Transverse colon (tissue), 4 donors: ENCODE data around the gene SVOP. TPM values are rescaled to one million over a fixed set of nuclear protein-coding genes. Genes with fewer than 3 reads are reported as not detected.

Experiments used
- DNase-seq: peaks from one replicate; pipeline ENCODE4 v3.0.0-alpha.2; 2019
- H3K27ac ChIP-seq, 4 donors: fragments of 200-600 bp; sonication (generic); 2 replicates each; pipeline ENCODE4 v1.5.1; 2016 to 2018; ENCODE audit warnings: inconsistent platforms in 4 of 4
- H3K27me3 ChIP-seq: fragments of 200-600 bp; sonication (generic); 2 replicates; pipeline ENCODE4 v1.5.1; 2017; ENCODE audit warnings: inconsistent platforms
- H3K36me3 ChIP-seq, 4 donors: fragments of 200-600 bp; sonication (generic); 2 replicates each; pipeline ENCODE4 v1.5.1; 2017 to 2019; ENCODE audit warnings: inconsistent platforms in 4 of 4
- H3K4me1 ChIP-seq, 4 donors: fragments of 200-600 bp; sonication (generic); 2 replicates each; pipeline ENCODE4 v1.5.1; 2017 to 2020; ENCODE audit warnings: inconsistent platforms in 4 of 4
- H3K4me3 ChIP-seq, 4 donors: fragments of 200-600 bp; sonication (generic); 1 replicate in 1 of 4; 2 replicates in 3 of 4; pipeline versions ENCODE4 v1.5.1 to v1.6.1; 2017 to 2019; ENCODE audit warnings: inconsistent platforms in 4 of 4
- H3K9me3 ChIP-seq, 2 donors: fragments of 200-600 bp; sonication (generic); 2 replicates each; pipeline ENCODE4 v1.5.1; 2017 to 2019; ENCODE audit warnings: inconsistent platforms in 2 of 2
- CTCF ChIP-seq, 5 experiments: fragments of 200-600 bp in 3 of 5; fragments of 450-650 bp in 2 of 5; sonication (generic) in 3 of 5; IDR thresholded peaks; 1 replicate in 2 of 5; 2 replicates in 3 of 5; pipeline ENCODE4 v1.5.1; 2016 to 2017; ENCODE audit warnings: antibody characterized with exemption in 5 of 5, inconsistent platforms in 3 of 5, mild to moderate bottlenecking in 2 of 5, moderate library complexity in 1 of 5
- EP300 ChIP-seq: sonication (generic); formaldehyde crosslinking; IDR thresholded peaks from one replicate; pipeline ENCODE4 v1.6.1; 2017; ENCODE audit warnings: antibody characterized with exemption, low read depth
- POLR2A ChIP-seq: fragments of 450-650 bp; IDR thresholded peaks from one replicate; pipeline ENCODE4 v1.6.1; 2016; ENCODE audit warnings: antibody characterized with exemption, mild to moderate bottlenecking, moderate library complexity
- POLR2AphosphoS5 ChIP-seq, 3 donors: sonication (generic); formaldehyde crosslinking; IDR thresholded peaks; one replicate each; pipeline ENCODE4 v1.6.1; 2016; ENCODE audit warnings: antibody characterized with exemption in 3 of 3
- WGBS, 2 donors: methylation state at CpG; one replicate each; pipeline ENCODE4 v1.1.5; 2018; ENCODE audit warnings: low coverage in 1 of 2; 5-methylcytosine and 5-hydroxymethylcytosine counted together
- in situ Hi-C, 4 donors: fragments of 200-750 bp; cut with MboI; loops; one replicate each; pipeline versions ENCODE4 v1.15.0 to v1.15.1; 2017; ENCODE audit warnings: low sequenced_read_pairs in 3 of 4, low pct_ligation_motif_present in 1 of 4, low pct_unique_long_range_greater_than_20kb in 1 of 4
- intact Hi-C: fragments of 100-400 bp; cut with DNase I; formaldehyde crosslinking; loops from one replicate; pipeline ENCODE4 v1.15.1; 2023; ENCODE audit warnings: low total_unique reads
- total RNA-seq, 4 donors: library from RNA; depleted of rRNA; stranded (reverse); fragments of >200 nt; gene quantifications; one replicate each; pipeline ENCODE4 v1.1.0, GENCODE V29; 2016

Gene SVOP
- total RNA-seq, 4 donors from 2014 or later, result 0.16 to 0.55 TPM; not detected in 2

DNA sequence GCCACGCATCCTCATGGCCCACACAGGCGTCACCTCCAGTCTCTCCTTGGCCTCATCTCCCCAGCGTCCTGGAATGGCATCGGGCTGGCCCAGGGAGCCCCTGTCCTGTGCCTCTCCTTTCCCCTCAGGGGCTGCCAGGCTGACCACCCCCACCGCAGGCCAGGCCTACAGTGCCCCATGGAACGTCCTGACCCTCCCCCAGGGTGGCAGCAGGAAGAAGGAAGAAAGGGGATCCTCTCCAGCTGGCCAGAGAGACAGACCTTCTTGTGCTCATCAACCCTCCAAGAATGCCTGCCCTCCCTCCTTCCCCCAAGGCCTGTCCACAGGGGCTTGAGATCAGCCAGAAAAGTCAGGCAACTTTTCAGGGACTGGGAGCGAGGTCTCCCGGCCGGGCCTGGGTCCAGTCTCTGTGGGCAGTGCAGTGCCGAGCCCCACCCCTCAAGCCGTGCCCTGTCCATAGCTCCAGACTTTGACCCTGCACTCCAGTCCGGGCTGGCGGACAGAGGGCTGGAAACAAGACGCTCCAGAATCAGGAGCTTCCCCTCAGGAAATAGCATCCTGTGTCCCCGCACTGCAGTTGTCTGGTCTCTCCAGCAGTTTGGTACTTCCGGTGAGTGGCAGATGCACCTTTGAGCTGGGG lies 141.1 kb downstream of the SVOP start, which contains the start of gene DAO:
TSS of gene DAO (plus strand) at position 478 of the 640 bp plus-strand sequence. CDS start 4,915 bp downstream, outside the sequence.
- Histone ChIP-seq H3K27me3 (no peaks in the 10 kb centered on the region), H3K9me3 (no peaks in the 10 kb centered on the region), H3K4me3 (no peak within 1 kb of the TSS), H3K36me3 (no peaks in the 10 kb centered on the region), H3K4me1 (peaks cover 0 to 7% (median 2%) of the 10 kb centered on the region in 4 donors), H3K27ac (no peak within 1 kb of the TSS)
- 58 to 60% methylated on average over 1 to 15 of the region's 16 CpGs for WGBS, 2 donors
- intact Hi-C loops, result no loop called here
- DNase-seq, result peak; percentile 29
- TF ChIP-seq POLR2A (no peak), POLR2AphosphoS5 (IDR thresholded peaks at IDR 0.05) (no peak), CTCF (IDR thresholded peaks at IDR 0.05) (no peak), EP300 (no peak)
- in situ Hi-C loops, result loop anchor here in 1 of 4 donors (10.0 kb wide), 1 partner anchor 75 kb away; no protein-coding TSS in a partner anchor

DNA sequence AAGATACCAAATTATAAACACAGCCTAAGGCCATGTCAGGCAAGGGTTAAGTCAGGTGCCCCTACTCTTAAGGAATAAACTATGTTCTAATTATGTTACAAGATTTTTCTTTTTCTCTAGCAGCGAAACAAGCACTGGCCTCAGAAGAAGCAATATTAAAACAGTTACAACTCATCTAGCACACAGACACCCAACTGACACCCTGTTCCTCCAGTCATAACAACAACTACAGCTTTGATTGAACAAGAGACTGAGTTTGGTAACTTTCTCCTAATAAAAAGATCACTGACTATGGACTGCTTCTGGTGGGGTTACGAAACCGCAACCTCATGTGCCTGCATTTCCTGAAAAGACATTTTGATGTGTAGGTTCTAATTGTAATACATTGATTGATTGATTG lies 144.3 kb downstream of the SVOP start:
- intact Hi-C loops, result no loop called here
- WGBS, 2 donors, result 88 to 100% methylated on average over 1 to 3 of the region's 3 CpGs

GRCh38 chr12:108875682-108876361 lies 145.0 kb downstream of the SVOP start:
- no peak overlapping the region for H3K4me3 ChIP-seq
- TF ChIP-seq POLR2A (no peak), POLR2AphosphoS5 (IDR thresholded peaks at IDR 0.05) (no peak)
- intact Hi-C loops, result no loop called here
- 66 to 83% methylated on average over 3 of the region's 3 CpGs for WGBS, 2 donors
- H3K27me3 ChIP-seq, result no peaks in the 10 kb centered on the region
- H3K27ac ChIP-seq, result no peak overlapping the region
- no peak for DNase-seq
- no peaks in the 10 kb centered on the region for H3K36me3 ChIP-seq
- in situ Hi-C loops, result no loop called here
- peaks cover 0 to 12% (median 2%) of the 10 kb centered on the region in 4 donors for H3K4me1 ChIP-seq
- H3K9me3 ChIP-seq, result no peaks in the 10 kb centered on the region

More for the DNA sequence above, 144.3 kb downstream of the SVOP start:
- Histone ChIP-seq H3K27ac (no peak overlapping the region), H3K4me3 (no peak overlapping the region), H3K36me3 (no peaks in the 10 kb centered on the region), H3K4me1 (peaks cover 0 to 7% (median 2%) of the 10 kb centered on the region in 4 donors), H3K27me3 (no peaks in the 10 kb centered on the region), H3K9me3 (no peaks in the 10 kb centered on the region)
- in situ Hi-C loops, result no loop called here
- TF ChIP-seq CTCF (IDR thresholded peaks at IDR 0.05), result no peak
- no peak for TF ChIP-seq EP300
- no peak for TF ChIP-seq POLR2A
- no peak for TF ChIP-seq POLR2AphosphoS5 (IDR thresholded peaks at IDR 0.05)
- no peak for DNase-seq

- in situ Hi-C loops, result no loop called here
- Histone ChIP-seq H3K9me3 (no peaks in the 10 kb centered on the region), H3K27me3 (no peaks in the 10 kb centered on the region), H3K36me3 (no peaks in the 10 kb centered on the region), H3K4me1 (peaks cover 0 to 14% (median 2%) of the 10 kb centered on the region in 4 donors), H3K4me3 (no peak overlapping the region), H3K27ac (no peak overlapping the region)
- WGBS, 2 donors, result 24 to 54% methylated on average over 1 of the region's 1 CpG
- intact Hi-C loops, result no loop called here
- no peak for TF ChIP-seq EP300
- no peak for TF ChIP-seq CTCF (IDR thresholded peaks at IDR 0.05)
- no peak for TF ChIP-seq POLR2AphosphoS5 (IDR thresholded peaks at IDR 0.05)
- no peak for TF ChIP-seq POLR2A
- DNase-seq, result no peak
Measured at GRCh38 chr12:108875280-108875679, 145.6 kb downstream of the SVOP start.
